ENCODE data around the gene L2HGDH. TPM values are rescaled to one million over a fixed set of nuclear protein-coding genes. Genes with fewer than 3 reads are reported as not detected.

Gene L2HGDH
- total RNA-seq, 1 experiment from 2014 or later: 18.6 TPM

DNA sequence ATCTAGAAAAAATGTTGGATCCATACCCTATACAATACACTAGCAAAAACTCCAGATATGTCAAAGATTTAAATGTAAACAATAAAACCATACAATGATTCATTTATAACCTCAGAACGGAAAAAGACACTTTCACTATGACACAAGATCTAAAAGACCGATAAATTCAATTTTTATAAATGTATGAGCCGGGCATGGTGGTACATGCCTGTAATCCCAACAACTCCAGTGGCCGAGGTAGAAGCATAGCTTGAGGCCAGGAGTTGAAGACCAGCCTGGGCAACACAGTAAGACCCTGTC is 78.1 kb downstream of the L2HGDH start:
- Histone ChIP-seq H3K79me2 (ENCODE audit: low read depth) (peaks cover 16% of the 10 kb centered on the region), H4K20me1 (ENCODE audit: insufficient read depth) (no peaks in the 10 kb centered on the region), H2AFZ (no peak overlapping the region), H3K4me2 (no peak overlapping the region), H3F3A (ENCODE audit: insufficient read depth, low read depth) (0 out of 2 replicates have a peak, but pooled peaks cover 18% of the 10 kb centered on the region), H3K27me3 (ENCODE audit: insufficient read depth, low read depth) (no peaks in the 10 kb centered on the region), H3K4me3 (no peak overlapping the region), H3K4me1 (replicated peaks; ENCODE audit: insufficient read depth) (peaks cover 20% of the 10 kb centered on the region), H3K9me2 (ENCODE audit: insufficient read depth) (no peaks in the 10 kb centered on the region), H3K27ac (no peak overlapping the region), H3K36me3 (ENCODE audit: low read depth) (no peaks in the 10 kb centered on the region), H3K9me3 (ENCODE audit: insufficient read depth, low read depth) (no peaks in the 10 kb centered on the region)
- DNase-seq: no peak
- intact Hi-C loops (cut with micrococcal nuclease; ENCODE audit: unreplicated experiment): loop anchor here (5.0 kb wide), 1 partner anchor 117 kb away; the partner anchor contains the start of gene VCPKMT
- CTCF ChIA-PET: no interaction called here
- POLR2A ChIA-PET (ENCODE audit: unreplicated experiment): interaction anchor here (0.7 kb wide), 1 partner anchor 220 kb away, joined by 21 read pairs; no protein-coding TSS in a partner anchor
- no peak for TF ChIP-seq CTCF (conservative IDR thresholded peaks at IDR 0.05)
- TF ChIP-seq EZH2 (IDR thresholded peaks at IDR 0.05; ENCODE audit: low read depth): no peak
- BruUV-seq (replicated peaks): no TSS peak

- Histone ChIP-seq H3K27me3 (ENCODE audit: insufficient read depth, low read depth) (no peaks in the 10 kb centered on the region), H3F3A (ENCODE audit: insufficient read depth, low read depth) (0 out of 2 replicates have a peak, but pooled peaks cover 18% of the 10 kb centered on the region), H3K27ac (no peak overlapping the region), H3K4me1 (replicated peaks; ENCODE audit: insufficient read depth) (peaks cover 22% of the 10 kb centered on the region), H3K4me2 (no peak overlapping the region), H3K4me3 (no peak overlapping the region), H2AFZ (no peak overlapping the region), H3K9me3 (ENCODE audit: insufficient read depth, low read depth) (no peaks in the 10 kb centered on the region), H3K79me2 (ENCODE audit: low read depth) (peaks cover 21% of the 10 kb centered on the region), H3K36me3 (ENCODE audit: low read depth) (no peaks in the 10 kb centered on the region), H4K20me1 (ENCODE audit: insufficient read depth) (no peaks in the 10 kb centered on the region), H3K9me2 (ENCODE audit: insufficient read depth) (no peaks in the 10 kb centered on the region)
- TF ChIP-seq EZH2 (IDR thresholded peaks at IDR 0.05; ENCODE audit: low read depth): no peak
- no peak for TF ChIP-seq CTCF (conservative IDR thresholded peaks at IDR 0.05)
- intact Hi-C loops (cut with micrococcal nuclease; ENCODE audit: unreplicated experiment): loop anchor here (5.0 kb wide), 1 partner anchor 116 kb away; the partner anchor contains the start of gene VCPKMT
- POLR2A ChIA-PET (ENCODE audit: unreplicated experiment): interaction anchor here (0.7 kb wide), 1 partner anchor 220 kb away, joined by 21 read pairs; no protein-coding TSS in a partner anchor
- no TSS peak for BruUV-seq (replicated peaks)
- no peak for DNase-seq
- CTCF ChIA-PET: no interaction called here
Observed at GRCh38 chr14:50233166-50233950, 78.7 kb downstream of the L2HGDH start.

DNA sequence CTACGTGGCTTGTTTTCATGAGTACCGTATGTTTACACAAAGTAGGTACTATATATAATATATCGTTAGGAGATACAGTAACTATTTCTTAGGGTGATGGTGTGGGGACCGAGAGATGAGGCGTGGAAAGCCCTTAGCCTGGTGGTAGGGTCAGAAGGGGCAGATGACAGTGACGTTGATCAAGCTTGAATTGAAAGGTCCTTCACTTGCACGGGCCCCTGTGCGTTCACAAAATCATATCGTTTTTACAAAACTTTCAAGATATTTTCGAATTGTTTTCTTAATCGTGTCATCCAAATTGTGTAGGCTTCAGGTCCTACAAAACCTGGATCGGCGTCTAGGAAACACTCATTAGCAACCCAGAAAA is 79.8 kb downstream of the L2HGDH start:
- ChIA-PET CTCF (no interaction called here), POLR2A (ENCODE audit: unreplicated experiment) (interaction anchor here (0.6 kb wide), 1 partner anchor 15 kb away, joined by 4 read pairs; no protein-coding TSS in a partner anchor)
- no peaks in the 10 kb centered on the region for H3K9me2 ChIP-seq (ENCODE audit: insufficient read depth)
- H4K20me1 ChIP-seq (ENCODE audit: insufficient read depth): no peaks in the 10 kb centered on the region
- 0 out of 2 replicates have a peak, but pooled peaks cover 18% of the 10 kb centered on the region for H3F3A ChIP-seq (ENCODE audit: insufficient read depth, low read depth)
- H2AFZ ChIP-seq: peak overlapping the region; percentile 98
- no peak overlapping the region for H3K27ac ChIP-seq
- peaks cover 22% of the 10 kb centered on the region for H3K4me1 ChIP-seq (replicated peaks; ENCODE audit: insufficient read depth)
- peaks cover 32% of the 10 kb centered on the region for H3K79me2 ChIP-seq (ENCODE audit: low read depth)
- no peaks in the 10 kb centered on the region for H3K9me3 ChIP-seq (ENCODE audit: insufficient read depth, low read depth)
- intact Hi-C loops (cut with micrococcal nuclease; ENCODE audit: unreplicated experiment): loop anchor here (5.0 kb wide), 1 partner anchor 115 kb away; the partner anchor contains the start of gene VCPKMT
- TF ChIP-seq CTCF (conservative IDR thresholded peaks at IDR 0.05) (no peak), EZH2 (IDR thresholded peaks at IDR 0.05; ENCODE audit: low read depth) (no peak)
- no peaks in the 10 kb centered on the region for H3K36me3 ChIP-seq (ENCODE audit: low read depth)
- H3K4me2 ChIP-seq: peak overlapping the region; percentile 90
- H3K4me3 ChIP-seq: peak overlapping the region; percentile 83
- DNase-seq: no peak
- BruUV-seq (replicated peaks): no TSS peak
- no peaks in the 10 kb centered on the region for H3K27me3 ChIP-seq (ENCODE audit: insufficient read depth, low read depth)

All from PC-9 (cell line).